Stimulated activated CD4-positive, alpha-beta T cell treated with anti-CD3 and anti-CD28 coated beads, Interleukin-12 subunit alpha, Interleukin-12 subunit beta, amount 100 ng/mL, for 24 hours (primary cell): ENCODE data around the gene SLC16A6.
"Not testable (repeated sequence)": the region's sequence is repeated elsewhere in the genome, so short reads cannot be mapped to it uniquely, and the experiment has no call there.

Experiments used
- DNase-seq, 2 experiments: peaks; one replicate each; pipeline ENCODE4 v3.0.0-alpha.2; 2020; ENCODE audit warnings: low read depth in 2 of 2

Gene SLC16A6, protein sequence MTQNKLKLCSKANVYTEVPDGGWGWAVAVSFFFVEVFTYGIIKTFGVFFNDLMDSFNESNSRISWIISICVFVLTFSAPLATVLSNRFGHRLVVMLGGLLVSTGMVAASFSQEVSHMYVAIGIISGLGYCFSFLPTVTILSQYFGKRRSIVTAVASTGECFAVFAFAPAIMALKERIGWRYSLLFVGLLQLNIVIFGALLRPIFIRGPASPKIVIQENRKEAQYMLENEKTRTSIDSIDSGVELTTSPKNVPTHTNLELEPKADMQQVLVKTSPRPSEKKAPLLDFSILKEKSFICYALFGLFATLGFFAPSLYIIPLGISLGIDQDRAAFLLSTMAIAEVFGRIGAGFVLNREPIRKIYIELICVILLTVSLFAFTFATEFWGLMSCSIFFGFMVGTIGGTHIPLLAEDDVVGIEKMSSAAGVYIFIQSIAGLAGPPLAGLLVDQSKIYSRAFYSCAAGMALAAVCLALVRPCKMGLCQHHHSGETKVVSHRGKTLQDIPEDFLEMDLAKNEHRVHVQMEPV

DNA sequence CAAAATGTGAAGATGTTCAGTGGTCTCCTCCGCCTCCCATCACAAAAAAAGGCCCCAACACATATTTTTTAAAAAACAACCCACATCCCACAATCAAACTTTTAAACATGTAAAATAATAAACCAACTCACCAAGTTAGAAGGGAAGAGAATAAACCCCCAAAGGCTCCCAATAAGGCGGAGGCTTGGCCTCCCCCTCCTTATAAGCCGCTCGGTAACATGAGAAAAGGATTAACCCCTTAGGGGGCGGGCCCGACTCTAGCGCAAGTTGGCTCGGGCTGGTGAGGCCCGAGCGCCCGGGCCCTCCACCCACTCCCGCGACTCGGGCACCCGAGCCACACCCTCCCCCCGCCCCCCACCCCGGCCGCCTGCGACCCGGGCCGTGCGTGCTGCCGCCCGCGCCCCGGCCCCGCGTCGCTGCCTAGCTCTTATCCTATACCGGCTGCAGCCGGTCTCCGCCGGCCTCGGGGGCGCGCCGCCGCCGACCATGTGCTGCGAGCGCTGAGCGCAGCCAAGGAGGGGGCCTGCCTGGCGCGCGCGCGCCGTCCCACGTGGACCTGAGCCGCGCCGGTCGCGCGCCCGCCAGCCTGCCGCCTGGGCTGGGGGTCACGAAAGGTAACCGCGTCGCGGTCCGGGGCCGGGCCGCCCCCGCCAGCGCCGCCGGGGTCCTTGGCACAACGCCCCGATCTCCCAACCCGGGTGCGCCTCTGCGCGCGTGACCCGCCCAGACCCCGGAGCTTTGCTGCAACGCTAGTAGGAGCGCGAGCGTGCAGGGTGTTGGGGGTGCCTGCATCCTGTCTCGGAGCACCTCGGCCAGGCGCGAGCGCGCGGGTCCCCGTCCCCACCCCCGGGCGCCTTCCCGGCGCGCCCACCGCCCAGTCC is at the start of gene SLC16A6, which contains the start of gene ARSG:
TSS of gene SLC16A6 (minus strand) at position 173 of the 881 bp plus-strand sequence. CDS start 12,807 bp downstream, outside the sequence.
TSS of gene ARSG (plus strand) at position 541 of the 881 bp plus-strand sequence. CDS start 15,999 bp downstream, outside the sequence.
- peak; percentile 67 to 68 for DNase-seq

DNA sequence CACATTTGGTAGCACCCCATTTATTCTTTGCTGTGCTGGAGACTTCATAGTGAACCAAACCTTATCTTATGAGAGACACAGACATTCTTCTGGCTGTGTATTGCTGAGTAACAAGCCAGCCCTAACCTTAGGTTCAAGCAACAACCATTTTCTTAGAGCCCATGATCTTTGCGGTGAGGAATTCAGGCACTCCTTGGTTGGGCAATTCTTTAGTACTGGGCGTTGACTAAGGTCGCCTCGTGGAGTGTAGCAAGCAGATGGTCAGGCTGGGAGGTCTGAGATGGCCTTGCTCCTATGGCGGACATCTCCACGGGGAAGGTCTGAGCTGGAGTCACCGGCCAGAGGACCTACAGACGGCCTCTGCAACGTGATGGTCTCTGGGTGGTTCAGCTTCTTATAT is 43.5 kb upstream of the SLC16A6 start:
- DNase-seq, result no peak

DNA sequence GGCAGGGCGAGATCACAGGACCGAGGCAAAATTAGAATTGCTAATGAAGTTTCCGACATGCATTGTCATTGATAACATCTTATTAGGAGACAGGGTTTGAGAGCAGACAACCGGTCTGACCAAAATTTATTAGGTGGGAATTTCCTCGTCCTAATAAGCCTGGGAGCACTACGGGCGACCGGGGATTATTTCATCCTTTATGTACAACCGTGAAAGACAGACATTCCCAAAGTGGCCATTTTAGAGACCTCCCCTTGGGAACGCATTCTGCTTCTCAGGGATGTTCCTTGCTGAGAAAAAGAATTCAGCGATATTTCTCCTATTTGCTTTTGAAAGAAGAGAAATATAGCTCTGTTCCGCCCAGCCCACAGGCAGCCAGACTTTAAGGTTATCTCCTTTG is 41.0 kb upstream of the SLC16A6 start:
- DNase-seq, result not testable (repeated sequence)

DNA sequence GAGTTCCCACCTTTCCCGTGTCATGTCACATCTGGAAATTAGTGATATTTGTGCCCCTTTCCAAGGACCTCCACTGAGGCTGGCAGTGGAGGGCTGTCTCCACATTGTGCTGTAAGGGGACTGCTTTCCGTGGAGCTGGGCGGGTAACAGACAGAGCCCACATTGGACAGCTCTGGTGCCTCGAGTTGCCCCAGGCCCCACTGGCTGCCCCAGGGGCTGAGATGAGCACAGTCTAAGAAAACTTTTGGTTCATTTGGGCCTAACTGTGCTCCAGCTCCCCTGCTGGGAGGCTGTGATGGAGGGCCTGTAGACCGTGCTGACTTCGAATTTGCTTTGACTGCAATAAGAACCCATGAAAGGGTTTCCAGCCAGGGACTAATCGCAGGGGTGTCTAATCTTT is 38.4 kb upstream of the SLC16A6 start:
- DNase-seq, result no peak

DNA sequence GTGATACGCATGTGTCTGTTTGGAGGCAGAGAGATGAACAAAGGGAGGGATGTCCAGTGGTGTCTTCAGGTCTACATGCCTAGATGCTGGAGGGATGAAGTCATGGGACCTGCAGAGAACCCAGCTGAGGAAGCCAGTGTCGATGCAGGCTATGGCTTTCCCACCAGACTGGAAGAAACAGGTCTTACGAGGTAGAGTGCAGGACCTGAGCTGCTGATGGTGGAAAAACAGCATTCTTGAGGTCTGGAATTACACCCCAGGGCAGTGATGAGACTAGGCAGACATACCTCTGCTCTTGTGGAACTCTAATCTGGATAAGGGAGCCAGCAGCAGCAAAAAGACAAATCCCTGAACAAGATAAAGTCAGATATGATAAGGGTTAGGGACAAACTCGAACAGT is 37.7 kb upstream of the SLC16A6 start:
- DNase-seq, result no peak

DNA sequence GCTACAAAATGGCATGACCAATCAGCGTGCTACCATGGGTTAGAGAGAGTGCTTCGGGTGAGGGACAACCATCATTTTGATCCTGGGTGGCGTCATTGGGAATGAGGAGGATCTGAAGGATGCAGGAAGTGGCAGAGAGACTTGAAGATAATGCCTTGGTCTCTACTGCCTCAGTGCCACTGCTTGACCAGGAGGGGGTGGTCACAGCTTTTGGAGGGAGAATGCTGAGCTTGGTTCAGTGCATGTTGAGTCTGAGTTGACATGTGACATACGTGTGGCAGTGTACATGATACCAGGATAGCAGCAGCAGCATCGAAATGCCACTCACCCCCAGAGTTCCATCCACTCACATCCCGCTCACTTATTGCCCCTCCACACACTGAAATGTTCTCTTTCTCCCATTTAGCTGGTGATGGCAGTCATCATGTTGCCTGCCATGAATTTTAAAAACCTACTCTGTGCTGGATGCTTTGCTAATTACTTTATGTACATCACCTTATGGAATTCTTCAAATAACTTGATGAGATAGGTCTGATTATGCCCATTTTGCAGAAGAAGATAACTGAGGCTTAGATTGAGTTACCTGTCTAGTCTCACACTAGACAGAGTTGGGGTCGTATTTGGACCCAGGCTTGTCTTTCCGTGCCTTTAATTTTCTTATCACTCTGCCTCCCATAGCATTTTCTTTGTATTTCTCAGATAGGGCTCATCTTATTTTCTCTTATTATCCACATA is 37.1 kb upstream of the SLC16A6 start:
- DNase-seq, result no peak

DNA sequence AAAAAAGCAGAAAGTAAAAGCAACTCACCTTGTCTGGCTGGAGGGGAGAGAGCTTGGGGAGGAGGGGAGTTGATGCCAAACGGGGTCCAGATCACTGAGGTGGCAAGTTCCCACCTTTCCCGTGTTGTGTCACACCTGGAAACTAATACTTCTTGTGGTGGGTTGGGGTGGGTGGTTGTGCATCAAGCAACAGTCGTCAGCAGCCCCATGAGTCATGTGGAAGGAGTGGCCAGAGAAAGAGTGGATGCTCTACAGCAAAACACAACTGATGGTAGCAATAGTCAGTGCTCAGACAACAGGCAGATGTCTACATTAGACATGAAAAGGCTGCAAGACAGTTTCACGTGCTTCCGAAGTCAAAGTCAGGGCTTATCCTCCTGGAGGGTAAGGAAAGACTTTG is 35.8 kb upstream of the SLC16A6 start:
- DNase-seq, result no peak

DNA sequence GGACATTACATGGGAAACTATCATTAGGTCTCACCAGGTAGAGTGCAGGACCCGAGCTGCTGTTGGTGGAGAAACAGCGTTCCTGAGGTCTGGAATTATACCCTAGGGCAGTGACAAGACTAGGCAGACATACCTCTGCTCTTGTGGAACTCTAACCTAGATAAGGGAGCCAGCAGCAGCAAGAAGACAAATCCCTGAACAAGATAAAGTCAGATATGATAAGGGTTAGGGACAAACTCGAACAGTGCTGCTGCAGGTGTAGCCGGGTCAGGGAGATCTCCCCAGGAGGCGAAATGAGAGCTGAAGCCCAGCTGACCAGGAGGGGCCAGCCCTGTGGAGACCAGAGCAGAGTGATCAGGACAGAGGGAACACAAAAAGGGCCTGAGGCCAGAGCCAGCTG is 35.0 kb upstream of the SLC16A6 start:
- DNase-seq, result no peak

DNA sequence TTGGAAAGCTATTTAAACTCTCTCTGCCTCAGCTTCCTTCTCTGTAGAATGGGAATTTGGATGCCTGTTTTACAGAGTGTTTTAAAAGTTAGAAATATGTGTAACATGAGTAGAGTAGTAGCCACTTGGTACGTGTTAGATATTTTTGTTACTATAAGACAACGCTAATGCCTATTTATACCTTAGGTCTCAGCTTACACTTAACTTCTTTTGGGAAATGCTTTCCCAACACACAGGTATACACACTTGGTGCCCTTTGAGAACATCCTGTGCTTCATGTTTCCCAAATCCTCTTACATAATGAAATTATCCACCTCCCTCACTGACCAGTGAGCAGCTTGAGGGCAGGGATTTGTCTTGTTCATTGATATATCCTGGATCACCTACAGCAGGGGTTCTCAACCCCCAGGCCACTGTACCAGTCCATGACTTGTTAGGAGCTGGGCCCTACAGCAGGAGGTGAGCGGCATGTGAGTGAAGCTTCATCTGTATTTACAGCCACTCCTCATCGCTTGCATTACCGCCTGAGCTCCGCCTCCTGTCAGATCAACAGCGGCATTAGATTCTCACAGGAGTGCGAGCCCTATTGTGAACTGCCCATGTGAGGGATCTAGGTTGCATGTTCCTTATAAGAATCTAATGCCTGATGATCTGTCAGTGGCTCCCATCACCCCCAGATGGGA is 33.9 kb upstream of the SLC16A6 start:
- no peak for DNase-seq

DNA sequence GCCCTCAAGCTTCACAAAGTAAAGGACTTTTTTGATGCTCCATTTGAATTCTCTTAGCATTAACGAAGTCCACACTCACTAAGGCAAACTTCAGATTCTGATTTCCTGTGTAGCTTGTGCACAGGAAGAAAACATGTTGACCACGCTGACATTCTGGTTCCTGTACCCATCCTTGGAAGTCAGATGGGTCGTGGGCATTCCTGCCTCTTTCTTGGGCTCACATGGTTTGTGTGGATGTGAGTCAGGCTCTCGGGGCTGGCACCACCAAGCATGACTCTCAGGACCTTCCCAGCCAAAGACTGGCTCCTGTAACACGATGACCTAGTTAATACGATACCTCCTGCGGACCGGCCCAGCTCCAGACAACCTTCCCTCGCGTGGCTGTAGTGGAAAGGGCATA is 33.2 kb upstream of the SLC16A6 start:
- DNase-seq, result no peak

DNA sequence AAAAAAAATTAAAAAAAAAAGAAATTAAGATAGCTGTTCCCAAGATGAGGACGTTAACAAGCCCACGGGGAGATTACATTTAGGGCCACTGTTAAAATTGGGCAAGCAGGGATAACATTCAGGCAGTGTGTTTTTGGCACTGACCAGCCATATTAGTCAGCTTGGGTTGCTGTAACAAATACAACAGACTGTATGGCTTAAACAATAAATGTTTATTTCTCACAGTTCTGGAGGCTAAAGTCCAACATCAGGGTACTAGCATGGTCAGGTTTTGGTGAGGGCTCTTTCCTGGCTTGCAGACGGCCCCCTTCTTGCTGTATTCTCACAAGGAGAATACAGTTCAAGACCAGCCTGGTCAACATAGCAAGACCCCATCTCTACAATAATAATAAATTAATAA is 31.7 kb upstream of the SLC16A6 start:
- no peak for DNase-seq

DNA sequence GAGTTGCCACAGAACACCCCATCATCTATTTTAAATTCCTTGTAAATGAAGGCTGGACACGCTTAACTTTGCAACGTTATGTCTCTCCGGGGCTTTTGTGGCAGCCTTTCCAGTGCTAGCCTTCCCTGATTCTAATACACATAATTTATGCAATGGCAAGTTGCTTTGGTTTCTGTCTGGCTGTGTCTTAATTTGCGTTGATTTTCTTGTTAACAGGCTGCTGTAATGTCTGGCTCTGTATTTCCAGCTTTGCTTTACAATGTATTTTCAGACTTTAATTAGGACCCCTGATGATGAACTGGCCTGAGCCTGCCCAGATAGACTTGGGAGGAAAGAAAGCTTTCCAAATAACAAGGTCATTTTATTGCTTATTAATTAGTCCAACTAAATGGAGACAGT is 30.6 kb upstream of the SLC16A6 start:
- DNase-seq, result no peak

DNA sequence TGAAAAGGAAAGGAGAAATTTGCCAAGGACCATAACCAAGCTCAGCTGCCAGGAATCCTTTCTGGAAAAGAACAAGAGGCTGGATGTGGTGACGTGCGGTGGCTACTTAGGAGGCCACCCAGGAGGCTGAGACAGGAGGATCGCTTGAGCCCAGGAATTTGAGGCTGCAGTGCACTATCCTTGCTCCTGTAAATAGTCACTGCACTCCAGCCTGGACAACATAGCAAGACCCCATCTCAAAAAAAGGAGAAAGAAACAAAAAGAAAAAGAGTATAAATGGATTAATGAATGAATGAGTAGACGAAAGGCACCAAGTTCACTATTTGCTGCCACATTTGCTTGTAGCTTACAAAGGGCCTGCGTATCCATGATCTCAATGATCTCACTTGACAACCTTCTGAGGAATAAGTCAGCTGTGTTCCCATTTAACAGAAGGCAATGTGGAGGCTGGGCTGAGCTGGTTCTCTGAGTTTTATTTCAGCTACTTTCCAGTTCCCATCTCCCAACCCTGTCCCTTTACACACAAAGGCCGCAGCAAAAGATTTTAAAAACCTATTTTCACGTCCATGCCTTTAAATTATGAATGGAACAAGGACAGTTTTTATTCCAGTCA is 30.1 kb upstream of the SLC16A6 start:
- DNase-seq, result no peak

DNA sequence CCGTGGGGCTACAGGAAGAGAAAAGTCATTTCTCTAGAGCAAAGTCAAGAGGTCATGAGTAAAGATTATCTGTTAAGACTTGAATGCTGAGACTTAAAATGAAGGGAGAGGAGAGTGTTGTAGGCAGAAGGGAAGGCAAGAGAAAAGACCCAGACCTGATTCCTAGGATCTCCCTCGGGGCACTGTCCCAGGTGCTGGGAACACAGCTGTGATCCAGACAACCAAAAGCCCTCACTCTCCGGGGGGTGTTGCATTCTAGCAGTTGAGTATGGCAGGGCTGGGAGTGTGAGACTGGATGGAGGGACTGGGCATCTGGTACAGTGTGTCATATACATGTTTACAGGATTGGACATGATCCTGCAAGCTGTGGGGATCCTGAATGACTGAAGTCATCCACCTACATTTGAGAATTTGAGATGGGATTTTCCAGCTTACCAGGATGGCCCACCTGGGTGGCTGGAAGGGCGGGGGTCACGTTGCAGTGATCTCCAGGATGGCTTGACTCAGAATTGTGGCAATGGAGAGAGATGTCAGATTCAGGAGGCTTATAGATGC is 29.5 kb upstream of the SLC16A6 start:
- no peak for DNase-seq

DNA sequence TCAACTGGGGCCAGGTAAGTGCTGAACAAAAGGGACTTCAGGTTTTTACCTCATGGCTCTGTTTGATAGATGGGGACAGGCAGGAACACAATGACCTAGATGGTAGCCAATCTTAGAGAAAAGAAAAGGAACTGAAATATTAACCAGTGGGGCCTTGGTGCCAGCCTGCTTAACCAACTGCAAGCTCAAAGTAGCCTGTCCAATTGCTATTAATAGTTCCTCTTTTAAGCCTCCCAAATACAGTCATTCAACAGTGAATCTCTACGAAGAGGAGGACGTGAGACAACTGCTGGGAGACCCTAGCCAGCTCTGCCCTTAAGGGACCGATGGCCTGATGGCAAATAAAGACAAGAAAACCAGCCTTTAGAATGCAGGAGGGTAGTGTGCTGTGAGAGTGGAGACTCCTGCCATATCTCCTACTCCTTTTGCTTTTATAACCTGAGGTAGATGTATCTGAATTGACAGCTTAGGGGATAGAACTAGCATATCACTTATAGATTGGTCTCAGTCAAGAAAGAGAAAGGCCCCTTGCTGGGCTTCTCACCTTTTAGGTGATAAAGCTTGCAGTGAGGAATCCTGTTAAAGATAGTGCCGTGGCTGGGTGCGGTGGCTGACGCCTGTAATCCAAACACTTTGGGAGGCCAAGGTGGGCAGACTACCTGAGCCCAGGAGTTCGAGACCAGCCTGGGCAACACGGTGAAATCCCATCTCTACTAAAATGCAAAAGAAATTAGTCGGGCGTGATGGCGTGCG is 28.7 kb upstream of the SLC16A6 start:
- DNase-seq, result no peak

DNA sequence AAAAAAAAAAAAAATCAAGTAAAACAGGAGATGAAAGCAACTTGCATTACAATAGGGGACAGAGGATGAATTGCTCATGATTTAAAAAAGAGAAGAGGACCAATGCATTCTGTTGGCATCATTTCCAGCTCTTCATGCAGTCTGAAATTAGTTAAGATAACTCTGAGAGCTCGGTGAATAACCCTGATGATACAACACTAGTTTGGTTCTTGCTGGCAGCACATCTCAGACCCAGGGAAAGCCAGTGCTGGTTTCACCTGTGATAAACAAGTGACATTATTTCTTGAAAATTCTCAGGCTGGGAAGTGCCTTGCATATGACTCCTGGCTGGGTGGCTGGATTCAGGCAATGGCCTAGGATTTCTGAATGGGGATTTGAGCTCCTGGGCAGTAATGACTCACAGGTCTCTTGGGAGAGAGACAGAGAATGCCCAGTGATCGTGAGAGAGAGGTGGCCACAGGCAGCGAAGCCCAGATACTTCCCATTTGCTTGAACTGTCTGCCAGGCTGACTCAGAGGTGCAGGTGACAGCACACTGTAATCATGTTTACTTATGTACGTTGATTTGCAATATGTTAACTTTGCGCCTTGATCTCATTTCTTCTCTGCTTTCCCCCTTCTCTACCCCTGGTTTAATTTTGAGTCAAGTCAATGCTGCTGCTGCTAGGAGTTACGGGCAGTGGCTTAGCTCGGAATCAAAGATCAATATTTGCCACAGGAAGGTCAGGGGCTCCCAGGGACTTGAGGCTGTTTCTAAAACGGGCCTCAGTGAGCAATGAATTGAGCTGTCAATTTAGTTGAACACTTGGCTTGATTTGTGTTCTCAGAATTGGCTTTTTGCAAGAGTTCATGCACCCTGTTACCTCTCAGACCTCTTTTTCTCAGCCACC is 27.4 kb upstream of the SLC16A6 start:
- DNase-seq, result no peak

DNA sequence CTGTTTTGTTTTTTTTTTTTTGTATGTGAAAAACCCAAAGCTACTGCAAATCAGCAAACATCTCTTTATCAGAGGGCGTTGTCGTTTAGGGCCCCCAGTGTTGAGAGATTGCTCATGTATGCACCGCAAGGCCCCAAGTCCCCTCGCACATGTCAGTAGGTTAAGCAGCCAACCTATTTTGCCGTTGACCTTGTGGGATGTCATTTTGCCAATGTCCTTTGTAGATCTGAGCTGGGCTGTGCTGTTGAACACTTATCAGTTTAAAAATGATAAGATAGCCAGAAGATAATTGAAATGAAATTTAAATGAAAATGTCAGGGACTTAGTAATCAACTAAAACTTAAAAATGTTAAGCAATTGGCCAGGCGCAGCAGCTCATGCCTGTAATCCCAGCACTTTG is 26.5 kb upstream of the SLC16A6 start:
- no peak for DNase-seq

DNA sequence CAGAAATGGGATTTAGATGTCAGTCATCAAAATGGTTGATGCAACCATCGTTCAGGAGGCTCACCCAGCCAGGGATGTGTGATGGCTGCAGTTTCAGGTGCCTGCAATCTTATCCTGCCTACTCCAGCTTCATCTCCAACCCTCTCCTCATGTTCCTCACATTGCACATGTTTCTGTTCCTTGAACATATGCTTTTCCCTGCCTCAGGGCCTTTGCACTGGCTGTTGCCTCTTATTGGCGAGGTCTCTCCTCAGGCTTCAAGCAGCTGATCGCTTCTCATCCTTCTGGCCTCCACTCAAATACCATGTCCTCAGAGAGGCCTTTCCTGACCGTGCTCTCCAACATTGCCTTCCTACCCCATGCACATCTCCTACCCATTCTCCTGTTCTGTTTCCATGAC is 25.0 kb upstream of the SLC16A6 start:
- no peak for DNase-seq
